ENCODE results near the gene SOX9.

Gene SOX9

GRCh38 chr17:72171703-72172667 is 51.2 kb downstream of the SOX9 start:
- POLR2A ChIA-PET, result no interaction called here
- no peak for DNase-seq
- no peak overlapping the region for H3K27ac ChIP-seq (ENCODE audit: insufficient read depth in 1 of 2, low read depth in 1 of 2, low read length in 2 of 2, poor library complexity in 1 of 2, severe bottlenecking in 2 of 2)
- peaks cover 0 to 9% (median 0%) of the 10 kb centered on the region in 5 experiments for H3K27me3 ChIP-seq (replicated peaks in 2 of 5; ENCODE audit: control insufficient read depth in 4 of 5, insufficient read depth in 5 of 5, low read length in 4 of 5)
- whole genome bisulfite sequencing (ENCODE audit: insufficient coverage), result 59% methylated on average over 4 of the region's 7 CpGs
- no peaks in the 10 kb centered on the region for H3K4me1 ChIP-seq (ENCODE audit: control extremely low read depth in 1 of 4, control insufficient read depth in 4 of 4, insufficient read depth in 4 of 4, low read length in 3 of 4)
- CTCF ChIA-PET, result no interaction called here
- no peaks in the 10 kb centered on the region for H3K36me3 ChIP-seq (ENCODE audit: control insufficient read depth in 4 of 4, insufficient read depth in 4 of 4, low read length in 3 of 4)
- no peak overlapping the region for H3K4me3 ChIP-seq (ENCODE audit: control insufficient read depth in 1 of 7, extremely low read depth in 1 of 7, insufficient read depth in 4 of 7, low read depth in 2 of 7, low read length in 6 of 7)
- no peaks in the 10 kb centered on the region for H3K9me3 ChIP-seq (ENCODE audit: control extremely low read depth in 1 of 5, control insufficient read depth in 4 of 5, insufficient read depth in 2 of 5, low read depth in 1 of 5, low read length in 4 of 5)

- no peaks in the 10 kb centered on the region for H3K36me3 ChIP-seq (ENCODE audit: control insufficient read depth in 4 of 4, insufficient read depth in 4 of 4, low read length in 3 of 4)
- H3K9me3 ChIP-seq (ENCODE audit: control extremely low read depth in 1 of 5, control insufficient read depth in 4 of 5, insufficient read depth in 2 of 5, low read depth in 1 of 5, low read length in 4 of 5), result no peaks in the 10 kb centered on the region
- peaks cover 0 to 9% (median 0%) of the 10 kb centered on the region in 5 experiments for H3K27me3 ChIP-seq (replicated peaks in 2 of 5; ENCODE audit: control insufficient read depth in 4 of 5, insufficient read depth in 5 of 5, low read length in 4 of 5)
- POLR2A ChIA-PET, result no interaction called here
- no peak overlapping the region for H3K27ac ChIP-seq (ENCODE audit: insufficient read depth in 1 of 2, low read depth in 1 of 2, low read length in 2 of 2, poor library complexity in 1 of 2, severe bottlenecking in 2 of 2)
- H3K4me1 ChIP-seq (ENCODE audit: control extremely low read depth in 1 of 4, control insufficient read depth in 4 of 4, insufficient read depth in 4 of 4, low read length in 3 of 4), result no peaks in the 10 kb centered on the region
- H3K4me3 ChIP-seq (ENCODE audit: control insufficient read depth in 1 of 7, extremely low read depth in 1 of 7, insufficient read depth in 4 of 7, low read depth in 2 of 7, low read length in 6 of 7), result no peak overlapping the region
- DNase-seq, result no peak
- CTCF ChIA-PET, result no interaction called here
- 55% methylated on average over 7 of the region's 9 CpGs for WGBS (ENCODE audit: insufficient coverage)
These were observed 52.8 kb downstream of the SOX9 start for GRCh38 chr17:72173499-72174116.

- Histone ChIP-seq H3K9me3 (ENCODE audit: control extremely low read depth in 1 of 5, control insufficient read depth in 4 of 5, insufficient read depth in 2 of 5, low read depth in 1 of 5, low read length in 4 of 5) (no peaks in the 10 kb centered on the region), H3K36me3 (ENCODE audit: control insufficient read depth in 4 of 4, insufficient read depth in 4 of 4, low read length in 3 of 4) (no peaks in the 10 kb centered on the region), H3K27ac (ENCODE audit: insufficient read depth in 1 of 2, low read depth in 1 of 2, low read length in 2 of 2, poor library complexity in 1 of 2, severe bottlenecking in 2 of 2) (no peak overlapping the region), H3K4me1 (ENCODE audit: control extremely low read depth in 1 of 4, control insufficient read depth in 4 of 4, insufficient read depth in 4 of 4, low read length in 3 of 4) (no peaks in the 10 kb centered on the region), H3K27me3 (replicated peaks in 2 of 5; ENCODE audit: control insufficient read depth in 4 of 5, insufficient read depth in 5 of 5, low read length in 4 of 5) (peaks cover 0 to 9% (median 0%) of the 10 kb centered on the region in 5 experiments), H3K4me3 (ENCODE audit: control insufficient read depth in 1 of 7, extremely low read depth in 1 of 7, insufficient read depth in 4 of 7, low read depth in 2 of 7, low read length in 6 of 7) (no peak overlapping the region)
- no peak for DNase-seq
- WGBS (ENCODE audit: insufficient coverage), result 97% methylated on average over 4 of the region's 4 CpGs
- CTCF ChIA-PET, result no interaction called here
- POLR2A ChIA-PET, result no interaction called here
These were observed 54.4 kb downstream of the SOX9 start for GRCh38 chr17:72175263-72175662.
